B cell (primary cell): Measurements from ENCODE around the gene SNF8. TPM values are rescaled to one million over a fixed set of nuclear protein-coding genes. Genes with fewer than 3 reads are reported as not detected.

Experiments
- ATAC-seq: fragments of 200-7000 bp; cut with Tn5 transposase; one replicate; pipeline ENCODE4 v1.10.0; 2021; ENCODE audit warnings: low read depth, mild to moderate bottlenecking, moderate number of reproducible peaks, moderate library complexity
- CTCF ChIA-PET: fragments of 350-600 bp; sonication (Branson Sonifier 250); formaldehyde crosslinking; loops from one replicate; lab custom pipeline; 2021; ENCODE audit warnings: antibody characterized with exemption, inconsistent platforms; lab: Charles Lee
- POLR2A ChIA-PET: fragments of 350-600 bp; sonication (Branson Sonifier 250); formaldehyde crosslinking; loops from one replicate; lab custom pipeline; 2021; ENCODE audit warnings: antibody characterized with exemption; lab: Charles Lee
- DNase-seq: peaks from one replicate; pipeline ENCODE4 v3.0.0; 2013
- H2AFZ ChIP-seq: 2 replicates; pipeline ENCODE4 v1.6.1; 2012; ENCODE audit warnings: mild to moderate bottlenecking, low read depth, low read length; ENCODE audit not compliant: insufficient read depth, poor library complexity, severe bottlenecking
- H3K27ac ChIP-seq, 2 donors: 1 replicate in 1 of 2; 2 replicates in 1 of 2; pipeline ENCODE4 v1.5.1; 2012 to 2013; ENCODE audit warnings: low read length in 2 of 2, mild to moderate bottlenecking in 2 of 2, moderate library complexity in 1 of 2
- H3K27me3 ChIP-seq, 4 experiments: fragments of 200-600 bp in 1 of 4; sonication (generic) in 1 of 4; replicated peaks in 1 of 4; 1 replicate in 2 of 4; 2 replicates in 2 of 4; pipeline versions ENCODE4 v1.6.1 to v1.7.0; 2013 to 2016; ENCODE audit warnings: low read length in 3 of 4, mild to moderate bottlenecking in 2 of 4, mixed read lengths in 1 of 4, moderate library complexity in 1 of 4; ENCODE audit not compliant: insufficient read depth in 4 of 4, control insufficient read depth in 3 of 4; ENCODE audit errors: control extremely low read depth in 1 of 4
- H3K36me3 ChIP-seq, 2 experiments: replicated peaks in 1 of 2; 1 replicate in 1 of 2; 2 replicates in 1 of 2; pipeline versions ENCODE4 v1.6.1 to v1.7.1; 2013; ENCODE audit warnings: low read length in 1 of 2; ENCODE audit not compliant: insufficient read depth in 2 of 2, control insufficient read depth in 1 of 2; ENCODE audit errors: control extremely low read depth in 1 of 2, extremely low read depth in 1 of 2
- H3K4me1 ChIP-seq, 2 donors: fragments of 200-600 bp in 1 of 2; sonication (generic) in 1 of 2; 1 replicate in 1 of 2; 2 replicates in 1 of 2; pipeline versions ENCODE4 v1.5.1 to v1.6.1; 2013 to 2017; ENCODE audit warnings: low read length in 2 of 2; ENCODE audit not compliant: control insufficient read depth in 2 of 2, insufficient read depth in 2 of 2
- H3K4me2 ChIP-seq: replicated peaks from 2 replicates; pipeline ENCODE3; 2012; ENCODE audit warnings: mild to moderate bottlenecking, low read depth, low read length; ENCODE audit not compliant: poor library complexity, severe bottlenecking
- H3K4me3 ChIP-seq, 5 experiments: fragments of 200-600 bp in 1 of 5; sonication (generic) in 1 of 5; 1 replicate in 3 of 5; 2 replicates in 2 of 5; pipeline versions ENCODE4 v1.5.1 to v1.7.0; 2011 to 2016; ENCODE audit warnings: low read length in 4 of 5, mild to moderate bottlenecking in 4 of 5, low read depth in 2 of 5, control low read depth in 1 of 5, moderate library complexity in 1 of 5; ENCODE audit not compliant: insufficient read depth in 1 of 5; ENCODE audit errors: control extremely low read depth in 1 of 5, extremely low read depth in 1 of 5
- H3K79me2 ChIP-seq: fragments of 200-600 bp; sonication (generic); one replicate; pipeline ENCODE4 v1.6.0; 2016; ENCODE audit warnings: low read length; ENCODE audit not compliant: control insufficient read depth, insufficient read depth
- H3K9ac ChIP-seq: fragments of 200-600 bp; sonication (generic); 2 replicates; pipeline ENCODE4 v1.6.1; 2017; ENCODE audit warnings: mild to moderate bottlenecking, low read length, moderate library complexity
- H3K9me3 ChIP-seq, 3 donors: one replicate each; pipeline versions ENCODE4 v1.6.1 to v1.7.1; 2013; ENCODE audit warnings: low read length in 2 of 3; ENCODE audit not compliant: control insufficient read depth in 2 of 3, insufficient read depth in 1 of 3; ENCODE audit errors: control extremely low read depth in 1 of 3
- H4K20me1 ChIP-seq: 2 replicates; pipeline ENCODE4 v1.6.0; 2012; ENCODE audit warnings: mild to moderate bottlenecking, low read length; ENCODE audit not compliant: insufficient read depth, control insufficient read depth, poor library complexity, severe bottlenecking
- H3K27ac Mint-ChIP-seq: one replicate; pipeline ENCODE4 v1.8.0; 2021; ENCODE audit warnings: mixed read lengths
- H3K27me3 Mint-ChIP-seq: one replicate; pipeline ENCODE4 v1.8.0; 2021; ENCODE audit warnings: mixed read lengths
- H3K4me1 Mint-ChIP-seq: one replicate; pipeline ENCODE4 v1.8.0; 2021; ENCODE audit warnings: mixed read lengths
- H3K4me3 Mint-ChIP-seq: one replicate; pipeline ENCODE4 v1.8.0; 2021; ENCODE audit warnings: mixed read lengths
- H3K9me3 Mint-ChIP-seq: one replicate; pipeline ENCODE4 v1.8.0; 2022; ENCODE audit warnings: mixed read lengths; ENCODE audit not compliant: insufficient read depth
- CTCF ChIP-seq: fragments of 200-600 bp; IDR thresholded peaks from one replicate; pipeline ENCODE4 v1.8.0; 2022; ENCODE audit warnings: antibody characterized with exemption, mild to moderate bottlenecking
- EZH2 ChIP-seq: IDR thresholded peaks from 2 replicates; pipeline ENCODE4 v1.6.1; 2012; ENCODE audit warnings: borderline replicate concordance, low read depth, mild to moderate bottlenecking, moderate library complexity, low read length; ENCODE audit not compliant: insufficient read depth, poor library complexity, severe bottlenecking
- WGBS: methylation state at CpG from one replicate; pipeline ENCODE4 v1.1.5; 2013; ENCODE audit warnings: missing lambda C conversion rate; ENCODE audit not compliant: insufficient coverage; 5-methylcytosine and 5-hydroxymethylcytosine counted together
- intact Hi-C: fragments of 100-400 bp; cut with micrococcal nuclease; formaldehyde crosslinking; loops from one replicate; pipeline ENCODE4 v1.10.0; 2022
- polyA plus RNA-seq: library from polyadenylated mRNA; depleted of rRNA; stranded (reverse); fragments of >200 nt; gene quantifications from 2 replicates; pipeline ENCODE4 v1.2.3, GENCODE V29; 2012
- total RNA-seq, 2 donors: library from RNA; stranded (reverse); fragments of 120-200 nt in 1 of 2; gene quantifications; 1 replicate in 1 of 2; 2 replicates in 1 of 2; pipeline versions ENCODE4 v1.2.3 to v1.2.4, GENCODE V29; 2013 to 2022

SNF8 gene
- total and polyA plus RNA-seq, 2 donors (not counting 1 experiment from before 2014, with no cell fraction given): 77.5 to 94.6 TPM

GRCh38 chr17:48985436-48986245 lies 41.0 kb upstream of the SNF8 start:
- H3K4me1 ChIP-seq: no peaks in the 10 kb centered on the region
- no peaks in the 10 kb centered on the region for H3K36me3 ChIP-seq
- no peak overlapping the region for H3K4me3 ChIP-seq
- intact Hi-C loops: no loop called here
- H3K4me2 ChIP-seq: no peak overlapping the region
- Mint-ChIP-seq H3K27me3 (peaks cover 36% of the 10 kb centered on the region), H3K27ac (no peak overlapping the region), H3K4me1 (no peaks in the 10 kb centered on the region), H3K4me3 (no peak overlapping the region), H3K9me3 (peaks cover 4% of the 10 kb centered on the region)
- no peak overlapping the region for H3K9ac ChIP-seq
- TF ChIP-seq CTCF (no peak), EZH2 (no peak)
- no peak overlapping the region for H3K27ac ChIP-seq
- peaks cover 0 to 10% (median 0%) of the 10 kb centered on the region in 3 donors for H3K9me3 ChIP-seq
- 77% methylated on average over 4 of the region's 13 CpGs for WGBS
- CTCF ChIA-PET: interaction anchor here (0.6 kb wide), 1 partner anchor 18 kb away, joined by 3 read pairs; no protein-coding TSS in a partner anchor
- no peaks in the 10 kb centered on the region for H4K20me1 ChIP-seq
- H3K27me3 ChIP-seq: peaks cover 0 to 15% (median 10%) of the 10 kb centered on the region in 4 experiments
- DNase-seq (no peak), ATAC-seq (no peak)
- no peaks in the 10 kb centered on the region for H3K79me2 ChIP-seq
- POLR2A ChIA-PET: no interaction called here
- H2AFZ ChIP-seq: no peak overlapping the region

- H3K9me3 Mint-ChIP-seq: peaks cover 4% of the 10 kb centered on the region
- no peak for DNase-seq
- no peak for ATAC-seq
- Histone ChIP-seq H3K9me3 (peaks cover 0 to 14% (median 0%) of the 10 kb centered on the region in 3 donors), H3K4me1 (no peaks in the 10 kb centered on the region), H3K27me3 (peaks cover 0 to 3% (median 2%) of the 10 kb centered on the region in 4 experiments), H3K4me2 (no peak overlapping the region), H2AFZ (no peak overlapping the region), H3K79me2 (no peaks in the 10 kb centered on the region), H3K27ac (no peak overlapping the region), H3K4me3 (no peak overlapping the region), H3K9ac (no peak overlapping the region), H3K36me3 (no peaks in the 10 kb centered on the region), H4K20me1 (no peaks in the 10 kb centered on the region)
- H3K4me3 Mint-ChIP-seq: no peak overlapping the region
- H3K27me3 Mint-ChIP-seq: peaks cover 19% of the 10 kb centered on the region
- 100% methylated on average over 1 of the region's 3 CpGs for WGBS
- TF ChIP-seq CTCF: no peak
- no peak for TF ChIP-seq EZH2
- ChIA-PET CTCF (no interaction called here), POLR2A (no interaction called here)
- no peaks in the 10 kb centered on the region for H3K4me1 Mint-ChIP-seq
- H3K27ac Mint-ChIP-seq: no peak overlapping the region
- intact Hi-C loops: no loop called here
Observed at GRCh38 chr17:48981927-48982539, 37.4 kb upstream of the SNF8 start.
